Measurements from ENCODE around the gene TMUB1.

GRCh38 chr7:151064993-151065392, 18.3 kb downstream of the TMUB1 start:
- TF ChIP-seq CTCF (IDR thresholded peaks at IDR 0.05 in 8 of 11, conservative IDR thresholded peaks at IDR 0.05 in 3 of 11) (no peak), POLR2AphosphoS5 (IDR thresholded peaks at IDR 0.05) (no peak)

All from spleen (tissue), 7 donors.